Uterus (tissue), 4 donors: ENCODE results near the gene CMC1. TPM values are rescaled to one million over a fixed set of nuclear protein-coding genes. Genes with fewer than 3 reads are reported as not detected.

Source experiments
- DNase-seq, 2 donors: peaks; one replicate each; pipeline ENCODE4 v3.0.0-alpha.2; 2019 to 2020
- H3K27ac ChIP-seq, 2 donors: fragments of 200-600 bp; sonication (generic); 1 replicate in 1 of 2; 2 replicates in 1 of 2; pipeline ENCODE4 v1.5.1; 2016 to 2018
- H3K27me3 ChIP-seq, 2 donors: fragments of 200-600 bp; sonication (generic); one replicate each; pipeline ENCODE4 v1.5.1; 2018 to 2019; ENCODE audit warnings: control low read depth in 1 of 2
- H3K36me3 ChIP-seq, 2 donors: fragments of 200-600 bp; sonication (generic); one replicate each; pipeline ENCODE4 v1.5.1; 2019; ENCODE audit warnings: control low read depth in 1 of 2
- H3K4me1 ChIP-seq, 2 donors: fragments of 200-600 bp; sonication (generic); one replicate each; pipeline ENCODE4 v1.5.1; 2018 to 2019; ENCODE audit warnings: control low read depth in 1 of 2
- H3K4me3 ChIP-seq, 2 donors: fragments of 200-600 bp; sonication (generic); 1 replicate in 1 of 2; 2 replicates in 1 of 2; pipeline ENCODE4 v1.5.1; 2018 to 2019; ENCODE audit warnings: mild to moderate bottlenecking in 1 of 2
- H3K9me3 ChIP-seq, 2 donors: fragments of 200-600 bp; sonication (generic); one replicate each; pipeline ENCODE4 v1.5.1; 2019; ENCODE audit warnings: control low read depth in 1 of 2
- POLR2A ChIP-seq, 2 donors: fragments of 450-650 bp; IDR thresholded peaks; one replicate each; pipeline ENCODE4 v1.6.1; 2016; ENCODE audit warnings: antibody characterized with exemption in 2 of 2, mild to moderate bottlenecking in 1 of 2, moderate library complexity in 1 of 2
- intact Hi-C: fragments of 100-400 bp; cut with DNase I; formaldehyde crosslinking; loops from one replicate; pipeline ENCODE4 v1.15.1; 2023; ENCODE audit warnings: low total_unique reads
- total RNA-seq, 4 donors: library from RNA; depleted of rRNA in 3 of 4; stranded (reverse); fragments of >200 nt in 3 of 4; gene quantifications; one replicate each; pipeline versions ENCODE4 v1.1.0 to v1.2.4, GENCODE V29; 2014 to 2023
- TF ChIP-seq, protein P1 (sequence below), 4 experiments: fragments of 200-600 bp in 2 of 4; fragments of 450-650 bp in 2 of 4; sonication (generic) in 2 of 4; IDR thresholded peaks; one replicate each; pipeline ENCODE4 v1.5.1; 2016 to 2019; ENCODE audit warnings: antibody characterized with exemption in 4 of 4, mild to moderate bottlenecking in 2 of 4, moderate library complexity in 1 of 4
- donor health status: DM: yes; HTN: yes; CAD: no.

The CMC1 gene
- total RNA-seq, 4 donors from 2014 or later, result 2.0 to 17.8 (median 3.9) TPM

DNA sequence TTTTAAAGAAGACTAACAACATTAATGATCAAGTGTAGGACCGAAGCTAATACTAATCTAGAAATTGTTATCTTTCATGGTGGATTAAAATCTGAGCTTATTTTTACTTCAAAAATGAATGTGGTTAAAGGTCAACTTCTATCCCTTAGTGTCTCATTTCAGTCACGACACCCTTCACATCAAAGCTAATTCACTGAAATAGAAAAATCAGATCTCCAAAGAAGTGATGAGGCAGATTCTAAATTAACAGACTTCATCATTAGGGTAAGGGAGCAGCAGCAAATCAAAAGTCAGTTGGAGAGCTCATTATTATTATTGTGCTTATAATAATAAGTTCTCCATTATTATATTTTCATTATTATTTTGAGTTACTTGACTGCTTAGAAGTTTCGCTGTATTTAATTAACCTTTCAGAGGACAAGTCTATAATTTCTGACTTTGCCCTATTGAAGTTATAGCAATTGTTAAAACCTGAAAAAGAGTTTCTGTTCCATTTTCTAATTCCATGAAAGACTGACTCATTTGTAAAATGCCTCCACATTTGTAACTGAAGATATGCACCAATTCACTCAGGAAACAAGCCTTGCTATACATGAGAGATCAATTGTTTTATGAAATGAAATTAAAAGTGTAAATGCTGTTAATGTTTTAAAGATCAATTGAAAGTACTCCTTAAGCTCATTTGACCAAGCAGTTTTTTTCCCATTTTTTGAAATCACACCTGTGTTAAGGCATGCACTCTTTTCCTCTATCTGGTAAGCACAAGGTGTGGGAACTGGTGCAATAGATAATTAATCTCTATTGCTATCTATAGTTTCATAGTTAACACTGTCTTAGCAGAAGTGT, 23.1 kb upstream of the CMC1 start:
- Histone ChIP-seq H3K27me3 (no peaks in the 10 kb centered on the region), H3K4me3 (no peak overlapping the region), H3K9me3 (no peaks in the 10 kb centered on the region), H3K36me3 (no peaks in the 10 kb centered on the region), H3K27ac (no peak overlapping the region), H3K4me1 (no peaks in the 10 kb centered on the region)
- TF ChIP-seq POLR2A (IDR thresholded peaks at IDR 0.05), result no peak
- TF ChIP-seq, protein P1, sequence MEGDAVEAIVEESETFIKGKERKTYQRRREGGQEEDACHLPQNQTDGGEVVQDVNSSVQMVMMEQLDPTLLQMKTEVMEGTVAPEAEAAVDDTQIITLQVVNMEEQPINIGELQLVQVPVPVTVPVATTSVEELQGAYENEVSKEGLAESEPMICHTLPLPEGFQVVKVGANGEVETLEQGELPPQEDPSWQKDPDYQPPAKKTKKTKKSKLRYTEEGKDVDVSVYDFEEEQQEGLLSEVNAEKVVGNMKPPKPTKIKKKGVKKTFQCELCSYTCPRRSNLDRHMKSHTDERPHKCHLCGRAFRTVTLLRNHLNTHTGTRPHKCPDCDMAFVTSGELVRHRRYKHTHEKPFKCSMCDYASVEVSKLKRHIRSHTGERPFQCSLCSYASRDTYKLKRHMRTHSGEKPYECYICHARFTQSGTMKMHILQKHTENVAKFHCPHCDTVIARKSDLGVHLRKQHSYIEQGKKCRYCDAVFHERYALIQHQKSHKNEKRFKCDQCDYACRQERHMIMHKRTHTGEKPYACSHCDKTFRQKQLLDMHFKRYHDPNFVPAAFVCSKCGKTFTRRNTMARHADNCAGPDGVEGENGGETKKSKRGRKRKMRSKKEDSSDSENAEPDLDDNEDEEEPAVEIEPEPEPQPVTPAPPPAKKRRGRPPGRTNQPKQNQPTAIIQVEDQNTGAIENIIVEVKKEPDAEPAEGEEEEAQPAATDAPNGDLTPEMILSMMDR (IDR thresholded peaks at IDR 0.05), result no peak
- DNase-seq, result no peak
- intact Hi-C loops, result no loop called here

DNA sequence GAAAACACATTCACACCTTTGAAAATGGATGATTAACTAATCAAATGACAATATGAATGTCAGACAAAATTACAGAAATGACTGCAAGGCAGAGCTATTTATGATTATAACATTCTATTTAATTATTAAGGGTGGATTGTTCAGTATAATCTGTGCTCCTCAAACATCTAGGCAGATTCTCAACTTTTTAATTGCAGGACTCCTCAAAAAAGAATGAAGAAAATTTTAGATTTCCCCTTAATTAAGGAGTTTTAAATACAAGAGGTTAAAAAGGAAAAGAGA, 22.6 kb upstream of the CMC1 start:
- no peak overlapping the region for H3K4me3 ChIP-seq
- H3K27me3 ChIP-seq, result no peaks in the 10 kb centered on the region
- no peaks in the 10 kb centered on the region for H3K4me1 ChIP-seq
- DNase-seq, result no peak
- H3K27ac ChIP-seq, result no peak overlapping the region
- no peaks in the 10 kb centered on the region for H3K9me3 ChIP-seq
- intact Hi-C loops, result no loop called here
- TF ChIP-seq, protein P1 (IDR thresholded peaks at IDR 0.05), result no peak
- no peak for TF ChIP-seq POLR2A (IDR thresholded peaks at IDR 0.05)
- no peaks in the 10 kb centered on the region for H3K36me3 ChIP-seq

DNA sequence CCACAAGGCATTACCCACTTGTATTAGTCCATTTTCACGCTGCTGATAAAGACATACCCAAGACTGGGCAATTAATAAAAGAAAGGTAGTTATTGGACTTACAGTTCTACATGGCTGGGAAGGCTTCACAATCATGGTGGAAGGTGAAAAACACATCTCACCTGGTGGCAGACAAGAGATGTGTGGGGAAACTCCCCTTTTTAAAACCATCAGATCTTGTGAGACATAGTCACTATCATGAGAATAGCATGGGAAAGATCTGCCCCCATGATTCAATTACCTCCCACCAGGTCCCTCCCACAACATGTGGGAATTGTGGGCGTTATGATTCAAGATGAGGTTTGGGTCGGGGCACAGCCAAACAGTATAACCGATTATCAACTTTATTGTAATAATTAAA, 17.0 kb upstream of the CMC1 start:
- no peaks in the 10 kb centered on the region for H3K36me3 ChIP-seq
- no peak for DNase-seq
- H3K4me3 ChIP-seq, result no peak overlapping the region
- no peaks in the 10 kb centered on the region for H3K9me3 ChIP-seq
- no peaks in the 10 kb centered on the region for H3K27me3 ChIP-seq
- intact Hi-C loops, result no loop called here
- no peak overlapping the region for H3K27ac ChIP-seq
- H3K4me1 ChIP-seq, result no peaks in the 10 kb centered on the region
- no peak for TF ChIP-seq POLR2A (IDR thresholded peaks at IDR 0.05)
- TF ChIP-seq, protein P1 (IDR thresholded peaks at IDR 0.05), result no peak

DNA sequence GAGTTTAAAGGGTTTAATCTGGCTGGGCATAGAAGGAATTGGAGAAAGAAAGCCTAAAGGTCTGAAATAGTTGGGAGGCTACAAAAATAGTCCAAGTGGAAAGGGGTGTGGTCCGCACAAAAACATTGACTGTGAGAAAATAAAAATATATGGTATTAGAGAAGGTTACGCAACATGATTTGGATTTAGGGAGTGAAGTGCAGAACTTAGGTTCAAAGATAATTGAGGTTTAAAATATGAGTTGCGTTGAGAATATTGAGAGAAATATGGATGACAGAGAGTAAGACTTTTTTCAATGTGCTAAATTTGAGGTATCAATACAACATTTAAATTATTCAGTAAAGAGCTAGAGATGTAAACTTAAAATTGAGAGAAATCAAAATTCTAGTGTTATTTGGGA, 15.4 kb upstream of the CMC1 start:
- no peaks in the 10 kb centered on the region for H3K9me3 ChIP-seq
- H3K27me3 ChIP-seq, result no peaks in the 10 kb centered on the region
- H3K36me3 ChIP-seq, result no peaks in the 10 kb centered on the region
- no peak for DNase-seq
- no peak for TF ChIP-seq POLR2A (IDR thresholded peaks at IDR 0.05)
- TF ChIP-seq, protein P1 (IDR thresholded peaks at IDR 0.05), result no peak
- intact Hi-C loops, result no loop called here
- H3K27ac ChIP-seq, result no peak overlapping the region
- no peak overlapping the region for H3K4me3 ChIP-seq
- H3K4me1 ChIP-seq, result no peaks in the 10 kb centered on the region

DNA sequence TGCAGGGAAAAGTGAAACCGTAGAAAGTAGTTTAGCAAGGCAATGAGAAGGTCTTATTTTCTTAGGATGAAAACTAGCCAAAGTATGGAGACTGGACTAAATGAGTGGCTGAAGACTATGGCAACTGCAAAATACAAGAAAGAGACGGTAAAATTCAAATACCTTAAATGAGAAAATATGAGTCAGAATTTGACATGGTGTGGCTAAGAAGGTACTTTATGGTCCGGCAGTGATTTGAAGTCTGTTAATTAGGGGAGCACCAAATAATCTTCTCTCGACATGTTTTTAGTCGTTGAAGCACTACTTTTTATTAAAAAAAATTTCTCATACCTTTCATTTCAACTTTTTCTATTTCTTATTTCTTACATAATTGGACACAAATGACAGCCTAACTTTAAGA, 12.8 kb upstream of the CMC1 start:
- no peaks in the 10 kb centered on the region for H3K9me3 ChIP-seq
- TF ChIP-seq, protein P1 (IDR thresholded peaks at IDR 0.05), result no peak
- intact Hi-C loops, result no loop called here
- H3K27me3 ChIP-seq, result no peaks in the 10 kb centered on the region
- H3K4me1 ChIP-seq, result no peaks in the 10 kb centered on the region
- H3K27ac ChIP-seq, result no peak overlapping the region
- no peak overlapping the region for H3K4me3 ChIP-seq
- H3K36me3 ChIP-seq, result no peaks in the 10 kb centered on the region
- no peak for DNase-seq
